Chondrocyte (in vitro differentiated cells): ENCODE data around the gene HUNK. TPM values are rescaled to one million over a fixed set of nuclear protein-coding genes. Genes with fewer than 3 reads are reported as not detected.

Source experiments
- DNase-seq: peaks from one replicate; pipeline ENCODE4 v3.0.0; 2021; ENCODE audit warnings: mixed read lengths, low spot score
- H3K27ac Mint-ChIP-seq: one replicate; pipeline ENCODE4 v1.8.0; 2021; ENCODE audit warnings: mild to moderate bottlenecking, moderate library complexity, mixed read lengths; ENCODE audit not compliant: unreplicated experiment
- H3K27me3 Mint-ChIP-seq: 2 replicates; pipeline ENCODE4 v1.8.0; 2021; ENCODE audit warnings: low read depth, mixed read lengths
- H3K36me3 Mint-ChIP-seq: 2 replicates; pipeline ENCODE4 v1.8.0; 2021; ENCODE audit warnings: low read depth, mixed read lengths
- H3K4me1 Mint-ChIP-seq: 2 replicates; pipeline ENCODE4 v1.8.0; 2021; ENCODE audit warnings: low read depth, mild to moderate bottlenecking, mixed read lengths
- H3K4me3 Mint-ChIP-seq: one replicate; pipeline ENCODE4 v1.8.0; 2021; ENCODE audit warnings: mild to moderate bottlenecking, moderate library complexity, mixed read lengths; ENCODE audit not compliant: unreplicated experiment
- H3K9me3 Mint-ChIP-seq: 2 replicates; pipeline ENCODE4 v1.8.0; 2021; ENCODE audit warnings: low read depth, mixed read lengths
- CTCF ChIP-seq: fragments of 200-600 bp; sonication (generic); IDR thresholded peaks from 2 replicates; pipeline ENCODE4 v1.5.0; 2021; ENCODE audit warnings: antibody characterized with exemption, mild to moderate bottlenecking, moderate library complexity
- total RNA-seq: library from RNA; stranded (reverse); gene quantifications from 3 replicates; pipeline ENCODE4 v1.2.1, GENCODE V29; 2021

Gene HUNK
- total RNA-seq, 1 donor from 2014 or later: 1.6 TPM

GRCh38 chr21:32018381-32018780 lies 145.6 kb downstream of the HUNK start:
- TF ChIP-seq CTCF: no peak
- H3K9me3 Mint-ChIP-seq: no peaks in the 10 kb centered on the region
- H3K4me3 Mint-ChIP-seq: no peak overlapping the region
- no peak for DNase-seq
- no peak overlapping the region for H3K27ac Mint-ChIP-seq
- no peaks in the 10 kb centered on the region for H3K36me3 Mint-ChIP-seq
- H3K4me1 Mint-ChIP-seq: no peaks in the 10 kb centered on the region
- no peaks in the 10 kb centered on the region for H3K27me3 Mint-ChIP-seq

GRCh38 chr21:32020564-32020963 lies 147.7 kb downstream of the HUNK start:
- DNase-seq: no peak
- H3K27me3 Mint-ChIP-seq: peaks cover 2% of the 10 kb centered on the region
- H3K9me3 Mint-ChIP-seq: no peaks in the 10 kb centered on the region
- no peak overlapping the region for H3K27ac Mint-ChIP-seq
- no peak overlapping the region for H3K4me3 Mint-ChIP-seq
- no peaks in the 10 kb centered on the region for H3K4me1 Mint-ChIP-seq
- no peaks in the 10 kb centered on the region for H3K36me3 Mint-ChIP-seq
- TF ChIP-seq CTCF: no peak

GRCh38 chr21:32021319-32021994 lies 148.6 kb downstream of the HUNK start:
- H3K27me3 Mint-ChIP-seq: peaks cover 2% of the 10 kb centered on the region
- H3K4me3 Mint-ChIP-seq: no peak overlapping the region
- H3K36me3 Mint-ChIP-seq: no peaks in the 10 kb centered on the region
- DNase-seq: no peak
- H3K9me3 Mint-ChIP-seq: no peaks in the 10 kb centered on the region
- TF ChIP-seq CTCF: no peak
- H3K4me1 Mint-ChIP-seq: no peaks in the 10 kb centered on the region
- H3K27ac Mint-ChIP-seq: no peak overlapping the region

GRCh38 chr21:32022146-32022545 lies 149.3 kb downstream of the HUNK start:
- Mint-ChIP-seq H3K36me3 (no peaks in the 10 kb centered on the region), H3K4me3 (no peak overlapping the region), H3K9me3 (no peaks in the 10 kb centered on the region), H3K27me3 (peaks cover 2% of the 10 kb centered on the region), H3K27ac (no peak overlapping the region), H3K4me1 (no peaks in the 10 kb centered on the region)
- no peak for TF ChIP-seq CTCF
- DNase-seq: no peak

- Mint-ChIP-seq H3K9me3 (peaks cover 4% of the 10 kb centered on the region), H3K36me3 (no peaks in the 10 kb centered on the region), H3K4me3 (no peak overlapping the region), H3K27ac (no peak overlapping the region), H3K27me3 (peaks cover 11% of the 10 kb centered on the region), H3K4me1 (no peaks in the 10 kb centered on the region)
- TF ChIP-seq CTCF: no peak
- DNase-seq: no peak
Observed at GRCh38 chr21:32030146-32030652, 157.4 kb downstream of the HUNK start.
